ELR (cell line): ENCODE results near the gene ARMC7.

Experiments used
- DNase-seq: peaks from one replicate; pipeline ENCODE4 v3.0.0-alpha.2; 2015; ENCODE audit warnings: low read depth

The ARMC7 gene

GRCh38 chr17:75078284-75079022 is 31.3 kb upstream of the ARMC7 start:
- peak; percentile 90 for DNase-seq

- DNase-seq: no peak
Observed at GRCh38 chr17:75079023-75079373, 30.8 kb upstream of the ARMC7 start.

- no peak for DNase-seq
Observed at GRCh38 chr17:75081611-75082540, 27.9 kb upstream of the ARMC7 start.

GRCh38 chr17:75082683-75083082 is 27.1 kb upstream of the ARMC7 start:
- DNase-seq: no peak

GRCh38 chr17:75084039-75084660 is 25.6 kb upstream of the ARMC7 start:
- no peak for DNase-seq

GRCh38 chr17:75086496-75087181 is 23.1 kb upstream of the ARMC7 start:
- no peak for DNase-seq

GRCh38 chr17:75087182-75087557 is 22.6 kb upstream of the ARMC7 start:
- DNase-seq: no peak

- peak; percentile 95 for DNase-seq
Observed at GRCh38 chr17:75087558-75088453, 22.0 kb upstream of the ARMC7 start, which contains the start of gene SLC16A5. TSS of gene SLC16A5 (plus strand) at chr17:75087954. CDS start at chr17:75093637, 5,683 bp downstream.

GRCh38 chr17:75088465-75089417 is 21.0 kb upstream of the ARMC7 start:
- peak; percentile 75 for DNase-seq

- DNase-seq: no peak
Observed at GRCh38 chr17:75090871-75091854, 18.6 kb upstream of the ARMC7 start.

GRCh38 chr17:75091855-75092327 is 17.9 kb upstream of the ARMC7 start:
- no peak for DNase-seq

GRCh38 chr17:75093548-75094158 is 16.1 kb upstream of the ARMC7 start:
- DNase-seq: no peak

GRCh38 chr17:75094871-75095399 is 14.8 kb upstream of the ARMC7 start:
- DNase-seq: no peak

GRCh38 chr17:75096082-75096625 is 13.6 kb upstream of the ARMC7 start:
- peak; percentile 93 for DNase-seq

- no peak for DNase-seq
Observed at GRCh38 chr17:75097865-75098264, 11.9 kb upstream of the ARMC7 start.

GRCh38 chr17:75098861-75099260 is 10.9 kb upstream of the ARMC7 start:
- no peak for DNase-seq

GRCh38 chr17:75099881-75100595 is 9.7 kb upstream of the ARMC7 start:
- no peak for DNase-seq
